Vagina (tissue), 2 donors: ENCODE results near the gene DPH7.

Experiments used
- CTCF ChIP-seq, 3 experiments: fragments of 450-650 bp in 2 of 3; fragments of 200-600 bp in 1 of 3; sonication (generic) in 1 of 3; IDR thresholded peaks; one replicate each; pipeline ENCODE4 v1.5.1; 2017 to 2019; ENCODE audit warnings: antibody characterized with exemption in 3 of 3, mild to moderate bottlenecking in 2 of 3, moderate library complexity in 2 of 3
- POLR2A ChIP-seq, 2 donors: fragments of 450-650 bp; IDR thresholded peaks; one replicate each; pipeline ENCODE4 v1.6.1; 2017; ENCODE audit warnings: antibody characterized with exemption in 2 of 2, mild to moderate bottlenecking in 2 of 2, moderate library complexity in 2 of 2

GRCh38 chr9:137543237-137543963 lies 35.3 kb downstream of the DPH7 start:
- no peak for TF ChIP-seq CTCF (IDR thresholded peaks at IDR 0.05)
- no peak for TF ChIP-seq POLR2A (IDR thresholded peaks at IDR 0.05)
